Lung microvascular endothelial cell (primary cell): ENCODE data around the gene CLK2. TPM values are rescaled to one million over a fixed set of nuclear protein-coding genes. Genes with fewer than 3 reads are reported as not detected.
"Not testable (repeated sequence)": the region's sequence is repeated elsewhere in the genome, so short reads cannot be mapped to it uniquely, and the experiment has no call there.

Experiments
- DNase-seq, 2 donors: peaks; one replicate each; pipeline versions ENCODE4 v3.0.0 to v3.0.0-alpha.2; 2010; ENCODE audit warnings: low read depth in 2 of 2
- total RNA-seq: library from RNA; depleted of rRNA; stranded (reverse); fragments of >200 nt; gene quantifications from 2 replicates; pipeline ENCODE4 v1.2.1, GENCODE V29; 2014

Gene CLK2
- total RNA-seq, 1 donor from 2014 or later: 24.0 TPM

DNA sequence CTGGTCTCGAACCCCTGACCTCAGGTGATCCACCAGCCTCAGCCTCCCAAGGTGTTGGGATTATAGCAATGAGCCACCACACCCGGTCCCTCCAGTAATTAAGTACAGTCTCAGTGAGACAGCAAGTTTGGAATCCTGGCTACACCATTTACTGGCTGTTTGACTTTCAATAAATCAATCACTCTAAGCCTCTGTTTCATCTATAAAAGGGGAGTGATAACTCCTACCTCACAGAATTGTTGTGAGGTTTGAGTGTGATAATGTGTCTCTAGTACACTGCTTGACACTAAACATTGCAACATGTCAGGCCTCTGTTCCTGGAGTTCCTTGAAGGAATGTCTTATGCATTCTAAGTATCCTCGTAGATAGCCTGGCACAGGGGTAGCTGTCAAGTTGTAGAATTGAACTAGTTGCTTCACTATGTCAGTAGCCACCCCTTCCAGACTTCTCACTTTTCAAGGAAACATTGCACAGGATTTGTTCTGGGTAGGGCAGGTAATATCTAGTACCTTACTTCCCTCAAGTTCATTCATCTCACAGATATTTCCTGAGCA lies 30.4 kb downstream of the CLK2 start:
- no peak for DNase-seq

DNA sequence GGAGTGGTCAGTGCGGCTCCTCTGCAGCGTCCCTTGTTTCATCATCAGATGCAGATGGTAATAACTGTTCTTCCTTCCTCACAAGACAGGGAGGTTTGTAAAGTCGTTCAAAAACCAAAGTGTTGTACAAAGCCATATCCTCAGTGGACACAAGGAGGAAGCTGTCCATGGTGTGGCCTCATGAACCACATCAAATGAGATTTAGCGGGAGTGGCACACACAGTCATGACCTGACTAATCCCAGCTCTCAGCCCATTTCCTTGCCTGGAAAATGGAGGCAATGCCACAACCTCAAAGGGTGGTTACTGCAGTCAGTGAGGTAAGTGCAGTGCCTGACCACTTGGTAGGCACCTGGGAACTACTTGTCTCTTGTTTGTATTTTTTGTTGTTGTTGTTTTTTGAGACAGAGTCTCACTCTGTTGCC lies 31.5 kb downstream of the CLK2 start:
- no peak for DNase-seq

DNA sequence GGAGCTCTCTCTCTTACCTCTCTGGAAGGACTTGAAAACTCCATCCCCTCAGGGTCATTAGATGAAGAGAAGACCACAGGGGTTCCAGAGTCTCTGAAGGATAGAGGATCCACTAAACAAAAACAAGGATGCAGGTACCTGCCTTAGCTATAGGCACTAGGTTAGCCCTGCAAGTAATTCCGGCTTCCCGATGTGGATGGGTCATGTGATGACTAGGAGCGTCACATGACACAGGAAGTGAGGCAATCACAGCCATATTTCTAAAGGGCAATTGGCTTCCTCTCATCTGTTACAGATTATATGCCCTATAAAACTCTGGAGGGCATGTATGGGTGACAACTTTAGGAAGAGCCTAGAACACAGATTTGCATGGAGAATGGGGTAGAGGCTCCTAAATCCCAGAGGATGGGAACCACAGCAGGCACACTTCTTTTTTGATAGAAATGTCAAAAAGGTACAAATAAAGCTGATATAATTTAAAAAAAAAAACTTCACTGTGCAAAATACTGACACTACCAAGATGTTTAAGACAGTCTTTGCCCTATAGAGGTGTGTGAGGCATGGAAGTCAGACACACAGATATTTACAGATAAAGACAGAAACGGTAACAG lies 32.1 kb downstream of the CLK2 start:
- DNase-seq: peak; percentile 82 to 85

DNA sequence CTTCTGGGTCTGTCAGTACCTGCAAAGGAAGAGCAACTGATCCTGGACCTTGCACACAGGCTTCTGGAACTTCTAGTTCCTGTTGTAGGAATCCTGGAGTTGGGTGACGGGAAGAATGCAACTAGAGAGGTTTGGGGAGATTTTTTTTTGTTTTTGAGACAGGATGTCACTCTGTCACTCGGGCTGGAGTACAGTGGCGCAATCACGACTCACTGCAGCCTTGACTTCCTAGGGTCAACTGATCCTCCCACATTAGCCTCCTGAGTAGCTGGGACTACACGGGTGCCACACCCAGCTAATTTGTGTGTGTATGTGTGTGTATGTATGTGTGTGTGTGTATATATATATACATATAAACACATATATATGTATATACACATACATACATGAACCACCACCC lies 36.9 kb downstream of the CLK2 start:
- DNase-seq: no peak

DNA sequence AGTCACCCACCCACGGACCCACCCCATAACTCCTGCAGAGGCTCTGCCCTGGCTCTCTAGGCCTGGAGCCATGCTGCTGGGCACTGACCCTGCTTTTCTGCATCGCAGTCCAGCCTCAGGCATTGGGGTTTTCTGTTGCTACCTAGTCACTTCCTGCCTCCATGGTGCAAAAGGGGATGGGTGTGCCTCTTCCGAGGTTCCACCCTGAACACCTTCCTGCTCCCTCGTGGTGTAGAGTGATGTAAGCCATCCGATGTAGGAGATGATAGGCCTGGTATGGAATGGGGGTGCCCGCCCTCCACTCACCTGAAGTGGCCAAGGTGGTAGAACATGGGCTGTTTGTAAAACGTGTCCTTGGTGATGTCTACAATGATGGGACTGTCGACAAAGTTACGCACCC lies 37.9 kb downstream of the CLK2 start:
- DNase-seq: not testable (repeated sequence)

DNA sequence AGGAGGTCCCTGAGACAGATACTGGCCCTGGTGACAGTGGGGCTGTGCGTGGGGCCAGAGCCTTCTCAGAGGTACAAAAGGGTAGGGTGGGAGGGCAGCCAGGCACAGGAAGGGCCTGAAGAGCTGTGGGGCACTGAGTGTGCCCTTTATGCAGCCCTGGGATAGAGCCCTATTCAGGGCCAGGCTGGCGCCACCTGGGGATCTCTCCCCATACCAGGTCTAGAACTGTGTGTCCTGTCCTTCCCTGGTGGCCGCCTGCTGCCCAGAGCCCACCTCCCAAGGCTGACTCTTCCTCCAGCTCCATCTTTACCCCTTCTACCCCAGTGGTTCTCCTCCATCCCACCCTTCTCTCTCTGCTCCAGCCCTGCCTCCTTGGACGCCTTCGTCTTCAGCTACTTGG lies 39.8 kb downstream of the CLK2 start:
- DNase-seq: not testable (repeated sequence)

DNA sequence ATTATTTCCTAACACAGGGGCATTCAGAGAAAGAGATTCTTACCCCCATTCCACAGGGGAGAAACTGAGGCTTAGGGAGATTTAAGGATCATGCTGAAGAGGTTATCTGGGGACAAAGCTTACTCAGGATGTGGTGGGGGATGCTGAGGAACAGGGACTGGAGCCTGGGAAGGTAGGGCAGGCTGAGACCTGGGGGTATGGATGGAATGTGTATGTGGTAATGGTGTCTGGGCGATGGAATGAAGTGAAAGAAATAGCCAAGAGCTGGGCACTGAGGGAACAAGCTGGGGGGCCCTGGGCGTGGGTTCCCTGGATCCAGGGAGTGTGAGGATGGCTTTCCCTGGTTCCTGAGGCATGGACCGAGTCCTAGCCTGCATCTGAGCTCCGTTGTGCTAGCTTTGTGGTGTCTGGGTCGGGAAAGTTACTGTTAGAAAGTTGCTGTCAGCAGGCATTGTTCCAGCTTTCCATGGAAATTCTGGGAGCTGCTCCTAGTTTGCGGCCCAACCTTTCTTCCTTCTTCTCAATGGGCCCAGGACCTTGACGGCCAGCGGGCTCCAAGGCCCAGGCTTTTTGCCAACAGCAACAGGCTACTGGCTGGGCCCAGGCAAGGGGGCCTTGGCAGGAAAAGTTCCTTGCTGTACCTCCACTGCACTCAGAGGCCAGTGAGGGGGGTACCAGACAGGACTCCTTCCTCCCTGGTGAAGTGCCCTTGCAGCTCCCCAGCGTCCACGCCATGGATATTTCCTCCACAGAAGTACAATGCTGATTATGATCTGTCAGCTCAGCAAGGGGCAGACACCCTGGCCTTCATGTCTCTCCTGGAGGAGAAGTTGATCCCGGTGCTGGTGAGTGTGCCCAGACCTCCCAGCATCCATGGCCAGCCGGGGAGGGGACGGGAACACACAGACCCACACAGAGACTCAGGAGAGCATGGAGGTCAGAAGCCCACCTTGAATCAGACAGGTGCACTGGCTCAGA lies 41.0 kb downstream of the CLK2 start:
- peak; percentile 21 to 71 for DNase-seq

DNA sequence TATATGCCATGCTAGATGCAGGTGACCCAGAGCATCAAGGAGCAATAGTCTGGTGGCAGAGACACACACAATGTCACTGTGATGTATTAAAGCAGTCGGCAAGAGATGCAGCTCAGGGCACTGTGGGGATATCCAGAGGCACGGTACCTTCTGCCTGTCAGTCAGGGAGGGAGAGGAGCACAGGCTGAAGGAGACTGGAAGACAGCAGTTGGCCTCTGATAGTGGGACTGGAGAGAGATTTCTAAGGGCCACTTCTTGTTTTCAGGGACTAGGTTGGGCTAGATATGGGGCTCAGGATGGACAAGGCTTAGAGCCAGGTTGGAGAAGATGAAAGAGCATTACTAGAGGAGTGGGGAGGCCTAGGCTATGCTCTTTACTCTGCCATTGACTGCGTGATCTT lies 42.0 kb downstream of the CLK2 start:
- not testable (repeated sequence) for DNase-seq

DNA sequence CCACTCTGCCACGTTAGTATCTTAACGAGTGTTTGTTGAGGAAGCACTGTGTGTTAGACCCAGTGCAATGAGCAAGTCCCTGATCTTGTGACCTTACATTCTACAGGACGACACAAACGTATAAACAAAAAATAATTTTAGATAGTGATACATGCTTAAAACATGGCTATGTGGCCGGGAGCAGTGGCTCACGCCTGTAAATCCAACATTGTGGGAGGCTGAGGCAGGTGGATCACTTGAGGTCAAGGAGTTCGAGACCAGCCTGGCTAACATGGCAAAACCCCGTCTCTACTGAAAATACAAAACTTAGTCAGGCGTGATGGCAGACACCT lies 45.2 kb downstream of the CLK2 start:
- DNase-seq: no peak

DNA sequence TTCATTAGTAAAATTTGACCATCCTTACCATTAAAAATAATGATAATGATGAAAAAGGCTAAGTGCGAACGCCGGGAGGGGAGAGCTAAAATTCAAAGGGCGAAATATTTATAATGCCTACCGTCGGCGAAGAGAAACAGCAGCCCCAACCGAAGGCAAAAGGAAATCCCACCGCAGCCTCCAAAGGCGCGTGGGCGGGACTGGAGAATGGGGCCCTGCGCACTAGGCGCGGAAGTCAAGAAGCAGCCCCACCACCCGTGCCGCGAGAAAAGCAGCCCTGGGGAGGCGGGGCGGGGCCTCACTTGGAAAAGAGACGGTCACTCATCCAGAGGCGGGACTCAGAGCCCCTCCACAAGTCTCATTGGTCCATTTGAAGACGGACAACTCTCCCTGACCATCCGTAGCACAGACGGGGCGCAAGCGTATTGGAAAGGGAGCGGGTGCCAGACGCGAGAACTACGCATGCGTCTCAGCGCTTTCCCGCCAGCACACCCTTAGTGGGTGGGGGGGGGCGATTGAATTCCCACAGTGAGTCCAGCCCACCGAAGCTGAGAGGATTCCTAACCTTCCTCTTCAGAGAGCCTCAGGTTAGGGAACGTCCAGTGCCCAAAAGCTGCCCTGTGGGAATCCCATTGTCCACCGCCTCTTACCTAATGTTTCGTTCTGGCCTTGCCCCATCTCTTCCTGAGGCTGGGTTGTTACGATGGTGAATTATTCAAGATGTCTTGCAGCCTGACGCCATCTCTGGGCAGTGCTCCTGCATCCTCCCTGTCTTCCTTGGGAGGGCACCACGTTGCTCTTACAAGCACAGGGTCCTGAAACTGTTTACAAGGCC lies 45.8 kb downstream of the CLK2 start:
- DNase-seq: peak; percentile 98 to 99

DNA sequence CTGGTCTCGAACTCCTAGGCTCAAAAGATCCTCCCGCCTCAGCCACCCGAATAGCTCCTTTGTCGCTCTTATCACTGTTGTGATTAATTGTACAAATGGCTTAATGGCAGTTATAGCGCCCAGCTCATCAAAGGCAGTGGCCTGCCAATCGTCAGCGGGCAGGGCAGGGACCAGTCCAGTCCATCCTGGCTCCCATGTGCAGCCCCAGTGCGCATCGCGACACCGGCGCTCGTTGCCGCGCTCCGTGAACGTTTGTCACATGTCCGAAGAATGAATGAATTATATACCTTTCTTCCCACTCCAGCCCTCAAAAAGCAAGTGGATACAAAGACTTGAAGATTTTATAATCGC lies 46.4 kb downstream of the CLK2 start:
- DNase-seq: peak; percentile 70 to 85

DNA sequence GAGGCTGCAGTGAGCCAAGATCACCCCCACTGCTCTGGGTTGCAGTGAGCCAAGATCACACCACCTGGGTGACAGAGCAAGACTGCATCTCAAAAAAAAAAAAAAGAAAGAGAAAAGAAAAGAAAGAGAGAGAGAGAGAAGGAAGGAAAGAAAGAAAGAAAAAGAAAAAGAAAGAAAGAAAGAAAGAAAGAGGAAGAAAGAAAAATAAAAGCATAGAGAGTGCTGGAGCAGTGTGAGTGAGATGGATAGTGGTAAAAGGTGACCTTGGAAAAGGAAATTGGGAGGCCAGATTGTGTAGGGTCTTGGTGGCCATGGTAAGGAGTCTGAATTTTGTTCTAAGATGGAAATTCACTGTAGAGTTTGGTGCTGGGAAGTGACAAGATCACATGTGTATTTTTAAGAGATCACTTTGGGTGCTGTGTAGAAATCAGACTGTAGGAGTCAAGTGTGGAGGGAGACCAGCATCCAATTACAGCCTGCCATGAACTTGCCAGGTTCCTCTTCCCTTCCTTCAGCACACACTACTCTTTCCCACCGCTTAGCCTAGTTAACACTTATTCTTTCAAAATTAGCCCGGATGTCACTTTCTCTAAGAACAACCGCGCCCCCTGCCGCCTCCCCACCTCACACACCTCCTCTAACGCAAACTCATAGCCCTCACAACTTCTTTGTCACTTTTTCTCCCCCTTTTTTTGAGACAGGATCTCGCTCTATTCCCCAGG lies 47.0 kb downstream of the CLK2 start:
- DNase-seq: peak; percentile 87

DNA sequence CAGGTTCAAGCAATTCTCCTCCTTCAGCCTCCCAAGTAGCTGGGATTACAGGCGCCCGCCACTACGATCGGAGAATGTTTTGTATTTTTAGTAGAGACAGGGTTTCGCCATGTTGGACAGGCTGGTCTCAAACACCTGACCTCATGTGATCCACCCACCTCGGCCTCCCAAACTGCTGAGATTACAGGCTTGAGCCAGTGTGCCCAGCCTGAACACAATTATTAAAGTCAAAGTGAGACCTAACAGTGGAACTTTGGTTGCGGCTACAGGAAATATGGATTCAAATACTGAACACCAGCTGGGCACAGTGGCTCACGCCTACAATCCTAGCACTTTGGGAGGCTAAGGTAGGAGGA lies 47.9 kb downstream of the CLK2 start:
- DNase-seq: not testable (repeated sequence)

DNA sequence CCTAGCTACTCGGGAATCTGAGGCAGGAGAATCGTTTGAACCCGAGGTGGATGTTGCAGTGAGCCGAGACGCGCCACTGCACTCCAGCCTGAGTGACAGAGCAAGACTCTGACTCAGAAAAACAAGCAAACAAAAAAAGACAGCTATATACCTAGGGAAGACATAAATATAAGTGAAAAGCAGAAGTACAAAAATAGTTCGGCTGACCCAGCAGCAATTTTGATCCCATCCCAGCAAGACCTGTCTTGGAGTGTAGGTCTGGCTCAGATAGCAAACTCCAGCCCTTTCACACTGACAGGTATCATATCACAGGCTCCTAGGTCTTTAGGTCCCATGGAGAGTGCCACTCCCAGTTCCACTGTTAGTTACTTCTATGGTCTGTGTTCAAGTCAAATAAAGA lies 50.3 kb downstream of the CLK2 start:
- DNase-seq: no peak

DNA sequence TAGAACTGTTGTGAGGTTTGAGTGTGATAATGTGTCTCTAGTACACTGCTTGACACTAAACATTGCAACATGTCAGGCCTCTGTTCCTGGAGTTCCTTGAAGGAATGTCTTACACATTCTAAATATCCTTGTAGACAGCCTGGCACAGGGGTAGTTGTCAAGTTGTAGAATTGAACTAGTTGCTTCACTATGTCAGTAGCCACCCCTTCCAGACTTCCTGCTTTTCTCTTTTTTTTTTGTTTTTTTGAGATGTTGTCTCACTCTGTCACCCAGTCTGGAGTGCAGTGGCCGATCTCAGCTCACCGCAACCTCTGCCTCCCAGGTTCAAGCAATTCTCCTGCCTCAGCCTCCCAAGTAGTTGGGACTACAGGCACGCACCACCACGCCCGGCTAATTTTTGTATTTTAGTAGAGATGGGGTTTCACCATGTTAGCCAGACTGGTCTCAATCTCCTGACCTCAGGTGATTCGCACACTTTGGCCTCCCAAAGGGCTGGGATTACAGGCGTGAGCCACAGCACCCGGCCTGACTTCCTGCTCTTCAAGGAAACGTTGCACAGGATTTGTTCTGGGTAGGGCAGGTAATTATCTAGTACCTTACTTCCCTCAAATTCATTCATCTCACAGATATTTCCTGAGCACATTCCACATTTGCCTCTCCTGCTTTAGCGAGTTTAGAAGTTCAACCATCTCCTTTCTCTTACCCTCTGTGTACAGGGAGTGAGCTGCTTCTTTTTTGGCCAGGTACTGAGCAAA lies 52.9 kb downstream of the CLK2 start:
- not testable (repeated sequence) for DNase-seq

DNA sequence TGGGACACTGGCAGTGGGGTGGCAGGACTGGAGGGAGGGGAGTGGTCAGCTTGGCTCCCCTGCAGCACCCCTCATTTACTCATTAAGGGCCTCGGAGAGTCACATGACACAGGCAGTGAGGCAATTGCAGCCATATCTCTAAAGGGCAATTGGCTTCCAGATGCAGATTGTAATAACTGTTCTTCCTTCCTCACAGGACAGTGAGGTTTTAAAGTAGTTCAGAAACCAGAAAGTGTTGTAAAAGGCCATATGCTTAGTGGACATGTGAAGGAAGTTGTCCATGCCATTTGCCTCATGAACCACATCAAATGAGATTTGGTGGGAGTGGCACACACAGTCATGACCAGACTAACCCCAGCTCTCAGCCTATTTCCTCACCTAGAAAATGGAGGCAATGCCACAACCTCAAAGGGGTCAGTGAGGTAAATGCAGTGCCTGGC lies 53.7 kb downstream of the CLK2 start:
- no peak for DNase-seq

DNA sequence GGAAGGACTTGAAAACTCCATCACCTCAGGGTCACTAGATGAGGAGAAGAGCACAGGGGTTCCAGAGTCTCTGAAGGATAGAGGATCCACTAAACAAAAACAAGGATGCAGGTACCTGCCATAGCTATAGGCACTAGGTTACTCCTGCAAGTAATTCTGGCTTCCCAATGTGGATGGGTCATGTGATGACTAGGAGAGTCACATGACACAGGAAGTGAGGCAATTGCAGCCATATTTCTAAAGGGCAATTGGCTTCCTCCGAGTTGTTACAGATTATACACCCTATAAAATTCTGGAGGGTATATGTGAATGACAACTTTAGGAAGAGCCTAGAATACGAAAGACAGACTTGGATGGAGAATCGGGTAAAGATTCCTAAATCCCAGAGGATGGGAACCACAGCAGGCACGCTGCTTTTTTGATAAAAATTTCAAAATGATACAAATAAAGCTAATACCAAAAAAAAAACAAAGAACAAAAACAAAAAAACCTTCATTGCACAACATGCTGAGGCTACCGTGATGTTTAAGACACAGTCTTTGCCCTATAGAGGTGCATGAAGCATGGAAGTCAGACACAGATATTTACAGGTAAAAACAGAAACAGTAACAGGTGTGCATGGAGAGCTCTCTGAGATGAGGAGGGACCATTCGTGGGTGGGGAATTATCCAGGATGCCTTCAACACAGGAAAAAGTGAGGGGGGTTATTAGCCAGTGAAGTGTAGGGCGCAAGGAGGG lies 54.3 kb downstream of the CLK2 start:
- peak; percentile 64 to 71 for DNase-seq

DNA sequence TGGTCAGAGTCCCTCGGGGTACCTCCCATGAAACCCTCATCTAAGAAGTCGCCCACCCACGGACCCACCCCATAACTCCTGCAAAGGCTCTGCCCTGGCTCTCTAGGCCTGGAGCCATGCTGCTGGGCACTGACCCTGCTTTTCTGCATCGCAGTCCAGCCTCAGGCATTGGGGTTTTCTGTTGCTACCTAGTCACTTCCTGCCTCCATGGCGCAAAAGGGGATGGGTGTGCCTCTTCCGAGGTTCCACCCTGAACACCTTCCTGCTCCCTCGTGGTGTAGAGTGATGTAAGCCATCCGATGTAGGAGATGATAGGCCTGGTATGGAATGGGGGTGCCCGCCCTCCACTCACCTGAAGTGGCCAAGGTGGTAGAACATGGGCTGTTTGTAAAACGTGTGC lies 58.6 kb downstream of the CLK2 start:
- DNase-seq: not testable (repeated sequence)
